Thyroid gland (tissue), 4 donors: Measurements from ENCODE around the gene RBBP8. TPM values are rescaled to one million over a fixed set of nuclear protein-coding genes. Genes with fewer than 3 reads are reported as not detected.
"Not testable (repeated sequence)": the region's sequence is repeated elsewhere in the genome, so short reads cannot be mapped to it uniquely, and the experiment has no call there.

Source experiments
- DNase-seq, 2 donors: peaks; one replicate each; pipeline ENCODE4 v3.0.0-alpha.2; 2019
- H3K27ac ChIP-seq, 3 donors: fragments of 200-600 bp; sonication (generic); 1 replicate in 2 of 3; 2 replicates in 1 of 3; pipeline ENCODE4 v1.5.1; 2016 to 2019; ENCODE audit warnings: mild to moderate bottlenecking in 1 of 3, moderate library complexity in 1 of 3
- H3K27me3 ChIP-seq: fragments of 200-600 bp; sonication (generic); one replicate; pipeline ENCODE4 v1.5.1; 2019
- H3K36me3 ChIP-seq, 2 donors: fragments of 200-600 bp; sonication (generic); one replicate each; pipeline ENCODE4 v1.5.1; 2016 to 2019
- H3K4me1 ChIP-seq, 2 donors: fragments of 200-600 bp; sonication (generic); one replicate each; pipeline ENCODE4 v1.5.1; 2017 to 2019
- H3K4me3 ChIP-seq, 3 donors: fragments of 200-600 bp; sonication (generic); replicated peaks in 1 of 3; 1 replicate in 2 of 3; 2 replicates in 1 of 3; pipeline ENCODE4 v1.5.1; 2016; ENCODE audit warnings: mild to moderate bottlenecking in 1 of 3
- H3K9me3 ChIP-seq: fragments of 200-600 bp; sonication (generic); one replicate; pipeline ENCODE4 v1.5.1; 2017
- CTCF ChIP-seq, 6 experiments: fragments of 200-600 bp in 3 of 6; fragments of 450-650 bp in 3 of 6; sonication (generic) in 3 of 6; IDR thresholded peaks; one replicate each; pipeline ENCODE4 v1.5.1; 2016 to 2019; ENCODE audit warnings: antibody characterized with exemption in 6 of 6, mild to moderate bottlenecking in 2 of 6, inconsistent platforms in 1 of 6, moderate library complexity in 1 of 6
- POLR2A ChIP-seq, 2 donors: fragments of 450-650 bp; IDR thresholded peaks; one replicate each; pipeline ENCODE4 v1.6.1; 2017; ENCODE audit warnings: antibody characterized with exemption in 2 of 2, mild to moderate bottlenecking in 2 of 2, moderate library complexity in 1 of 2
- WGBS, 2 donors: methylation state at CpG; one replicate each; pipeline ENCODE4 v1.1.5; 2017; 5-methylcytosine and 5-hydroxymethylcytosine counted together
- intact Hi-C: fragments of 100-400 bp; cut with DNase I; formaldehyde crosslinking; loops from one replicate; pipeline ENCODE4 v1.15.1; 2023
- total RNA-seq, 4 donors: library from RNA; depleted of rRNA; stranded (reverse); fragments of >200 nt; gene quantifications; one replicate each; pipeline ENCODE4 v1.2.3, GENCODE V29; 2016

The RBBP8 gene
- total RNA-seq, 4 donors from 2014 or later = 29.2 to 51.3 (median 42.5) TPM

GRCh38 chr18:22902093-22902492, 31.0 kb upstream of the RBBP8 start:
- intact Hi-C loops = no loop called here
- no peak for TF ChIP-seq POLR2A (IDR thresholded peaks at IDR 0.05)
- Histone ChIP-seq H3K4me3 (no peak overlapping the region), H3K9me3 (no peaks in the 10 kb centered on the region), H3K4me1 (peaks cover 6 to 10% of the 10 kb centered on the region in 2 donors), H3K27me3 (no peaks in the 10 kb centered on the region), H3K36me3 (no peaks in the 10 kb centered on the region), H3K27ac (no peak overlapping the region)
- no peak for DNase-seq

GRCh38 chr18:22903248-22903647, 29.9 kb upstream of the RBBP8 start:
- H3K4me1 ChIP-seq, H3K9me3 ChIP-seq, H3K27ac ChIP-seq, H3K36me3 ChIP-seq, H3K27me3 ChIP-seq, H3K4me3 ChIP-seq, intact Hi-C loops, DNase-seq: not testable (repeated sequence)
- 79 to 80% methylated on average over 2 of the region's 2 CpGs for WGBS, 2 donors

- peak overlapping the region; percentile 51 to 88 (median 70) for H3K27ac ChIP-seq
- 97 to 100% methylated on average over 1 of the region's 1 CpG for WGBS, 2 donors
- DNase-seq = no peak
Measured at GRCh38 chr18:22912149-22912548, 21.0 kb upstream of the RBBP8 start.

GRCh38 chr18:22912835-22913234, 20.3 kb upstream of the RBBP8 start:
- peak; percentile 38 to 45 for DNase-seq
- Histone ChIP-seq H3K36me3 (no peaks in the 10 kb centered on the region), H3K27ac (peak overlapping the region; percentile 70 to 88 (median 82)), H3K27me3 (no peaks in the 10 kb centered on the region), H3K4me3 (no peak overlapping the region), H3K9me3 (no peaks in the 10 kb centered on the region), H3K4me1 (peaks cover 19 to 29% of the 10 kb centered on the region in 2 donors)
- no peak for TF ChIP-seq POLR2A (IDR thresholded peaks at IDR 0.05)
- no peak for TF ChIP-seq CTCF (IDR thresholded peaks at IDR 0.05)
- WGBS, 2 donors = 22 to 50% methylated on average over 1 of the region's 1 CpG
- intact Hi-C loops = no loop called here

More at GRCh38 chr18:22912149-22912548, 21.0 kb upstream of the RBBP8 start:
- Histone ChIP-seq H3K9me3 (no peaks in the 10 kb centered on the region), H3K36me3 (no peaks in the 10 kb centered on the region), H3K4me1 (peaks cover 19 to 29% of the 10 kb centered on the region in 2 donors), H3K27me3 (no peaks in the 10 kb centered on the region), H3K4me3 (no peak overlapping the region)
- intact Hi-C loops = no loop called here
- TF ChIP-seq CTCF (IDR thresholded peaks at IDR 0.05) (no peak), POLR2A (IDR thresholded peaks at IDR 0.05) (no peak)

GRCh38 chr18:22913861-22914260, 19.3 kb upstream of the RBBP8 start:
- intact Hi-C loops = no loop called here
- 20 to 26% methylated on average over 3 of the region's 3 CpGs for WGBS, 2 donors
- Histone ChIP-seq H3K36me3 (no peaks in the 10 kb centered on the region), H3K4me3 (no peak overlapping the region), H3K27me3 (no peaks in the 10 kb centered on the region), H3K4me1 (peaks cover 19 to 29% of the 10 kb centered on the region in 2 donors), H3K27ac (peak overlapping the region; percentile 70 to 88 (median 82)), H3K9me3 (no peaks in the 10 kb centered on the region)
- TF ChIP-seq CTCF (IDR thresholded peaks at IDR 0.05) (no peak), POLR2A (IDR thresholded peaks at IDR 0.05) (peak in 1 of 2 donors; percentile 10)
- peak; percentile 87 to 89 for DNase-seq

GRCh38 chr18:22914633-22915032, 18.5 kb upstream of the RBBP8 start:
- Histone ChIP-seq H3K4me1 (peaks cover 19 to 29% of the 10 kb centered on the region in 2 donors), H3K27ac (no peak overlapping the region), H3K9me3 (no peaks in the 10 kb centered on the region), H3K27me3 (no peaks in the 10 kb centered on the region), H3K36me3 (no peaks in the 10 kb centered on the region), H3K4me3 (peak overlapping the region in 1 of 3 donors; percentile 3)
- intact Hi-C loops = no loop called here
- TF ChIP-seq POLR2A (IDR thresholded peaks at IDR 0.05) (no peak), CTCF (IDR thresholded peaks at IDR 0.05) (no peak)
- 52 to 55% methylated on average over 3 of the region's 3 CpGs for WGBS, 2 donors
- no peak for DNase-seq
